ENCODE measurements around the gene MBTPS2.
"Not testable (repeated sequence)": the region's sequence is repeated elsewhere in the genome, so short reads cannot be mapped to it uniquely, and the experiment has no call there.

The MBTPS2 gene

GRCh38 chrX:21863241-21863640, 23.8 kb downstream of the MBTPS2 start:
- DNase-seq: no peak

GRCh38 chrX:21865436-21865835, 26.0 kb downstream of the MBTPS2 start:
- DNase-seq: no peak

GRCh38 chrX:21870494-21870893, 31.1 kb downstream of the MBTPS2 start:
- no peak for DNase-seq

GRCh38 chrX:21873063-21873775, 33.8 kb downstream of the MBTPS2 start:
- no peak for DNase-seq

GRCh38 chrX:21874182-21874581, 34.8 kb downstream of the MBTPS2 start:
- DNase-seq: not testable (repeated sequence)

GRCh38 chrX:21875013-21875412, 35.6 kb downstream of the MBTPS2 start:
- no peak for DNase-seq

GRCh38 chrX:21881881-21882574, 42.6 kb downstream of the MBTPS2 start:
- DNase-seq: no peak

- no peak for DNase-seq
These were observed 43.8 kb downstream of the MBTPS2 start for GRCh38 chrX:21883258-21883657.

- no peak for DNase-seq
These were observed 46.2 kb downstream of the MBTPS2 start for GRCh38 chrX:21885568-21885967.

GRCh38 chrX:21905313-21905712, 65.9 kb downstream of the MBTPS2 start:
- no peak for DNase-seq

GRCh38 chrX:21905953-21906352, 66.5 kb downstream of the MBTPS2 start:
- no peak for DNase-seq

- no peak for DNase-seq
These were observed 67.8 kb downstream of the MBTPS2 start for GRCh38 chrX:21907260-21907659.

GRCh38 chrX:21911481-21911880, 72.1 kb downstream of the MBTPS2 start:
- DNase-seq: no peak

GRCh38 chrX:21912220-21912619, 72.8 kb downstream of the MBTPS2 start:
- DNase-seq: no peak

- DNase-seq: no peak
These were observed 73.6 kb downstream of the MBTPS2 start for GRCh38 chrX:21912989-21913388.

GRCh38 chrX:21926116-21926515, 86.7 kb downstream of the MBTPS2 start:
- peak in 1 of 2 experiments; percentile 17 for DNase-seq

GRCh38 chrX:21926527-21927278, 87.3 kb downstream of the MBTPS2 start:
- peak; percentile 61 to 86 for DNase-seq

GRCh38 chrX:21929209-21929608, 89.8 kb downstream of the MBTPS2 start:
- no peak for DNase-seq

GRCh38 chrX:21930986-21931385, 91.6 kb downstream of the MBTPS2 start:
- DNase-seq: no peak

GRCh38 chrX:21932292-21933002, 93.0 kb downstream of the MBTPS2 start:
- peak; percentile 24 to 50 for DNase-seq

GRCh38 chrX:21933077-21933476, 93.7 kb downstream of the MBTPS2 start:
- no peak for DNase-seq

GRCh38 chrX:21934414-21934813, 95.0 kb downstream of the MBTPS2 start:
- DNase-seq: no peak

Data from SW 1271 (cell line).